ENCODE results near the gene HS6ST2.

Gene HS6ST2

GRCh38 chrX:132708529-132708928 lies 249.9 kb downstream of the HS6ST2 start:
- FAIRE-seq (no peak), DNase-seq (ENCODE audit: insufficient read length, low spot score) (no peak)
- no peak for TF ChIP-seq CTCF (IDR thresholded peaks at IDR 0.05; ENCODE audit: insufficient read depth, missing control alignments)

GRCh38 chrX:132704769-132705168 lies 253.7 kb downstream of the HS6ST2 start:
- DNase-seq (ENCODE audit: insufficient read length, low spot score), result no peak
- TF ChIP-seq CTCF (IDR thresholded peaks at IDR 0.05; ENCODE audit: insufficient read depth, missing control alignments), result no peak
- no peak for FAIRE-seq

DNA sequence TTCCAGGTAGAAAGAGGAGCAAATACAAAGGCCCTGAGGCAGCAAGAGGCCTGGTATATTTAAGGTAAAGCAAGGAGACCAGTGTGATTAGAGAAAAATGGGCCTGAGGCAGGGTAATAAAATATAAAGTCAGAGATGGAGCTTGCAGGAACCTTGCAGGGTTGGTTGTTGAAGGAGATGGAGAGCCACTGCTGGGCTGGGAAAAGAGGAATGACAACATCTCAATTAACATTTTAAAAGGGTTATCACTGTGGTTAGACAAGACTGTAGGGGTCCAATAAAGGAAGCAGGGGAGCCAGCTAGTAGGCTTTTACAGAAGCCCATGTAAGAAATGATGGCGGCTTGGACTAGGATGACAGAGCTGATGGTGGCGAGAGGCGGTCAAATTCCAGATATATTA lies 264.0 kb downstream of the HS6ST2 start:
- no peak for TF ChIP-seq CTCF (IDR thresholded peaks at IDR 0.05; ENCODE audit: insufficient read depth, missing control alignments)
- DNase-seq (ENCODE audit: insufficient read length, low spot score), result no peak
- no peak for FAIRE-seq

DNA sequence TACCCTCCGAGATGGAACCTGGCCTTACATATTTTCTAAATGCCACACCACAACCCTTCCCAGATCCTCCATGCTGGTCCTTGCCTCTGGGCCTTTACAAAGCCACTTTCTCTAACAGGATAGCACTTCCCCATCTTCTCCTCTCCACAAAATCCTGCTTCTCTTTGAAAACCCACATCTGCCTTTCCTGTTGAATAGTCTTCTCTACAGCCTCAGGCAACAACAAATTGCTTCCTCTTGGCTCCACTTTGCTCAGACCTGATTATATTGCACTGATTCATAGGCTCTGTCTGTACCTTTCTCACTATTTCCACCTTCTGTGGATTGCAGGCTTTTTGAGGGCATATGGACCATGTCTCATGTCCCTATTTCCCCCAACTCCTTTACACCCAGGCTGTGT lies 265.9 kb downstream of the HS6ST2 start:
- no peak for FAIRE-seq
- DNase-seq (ENCODE audit: insufficient read length, low spot score), result no peak

DNA sequence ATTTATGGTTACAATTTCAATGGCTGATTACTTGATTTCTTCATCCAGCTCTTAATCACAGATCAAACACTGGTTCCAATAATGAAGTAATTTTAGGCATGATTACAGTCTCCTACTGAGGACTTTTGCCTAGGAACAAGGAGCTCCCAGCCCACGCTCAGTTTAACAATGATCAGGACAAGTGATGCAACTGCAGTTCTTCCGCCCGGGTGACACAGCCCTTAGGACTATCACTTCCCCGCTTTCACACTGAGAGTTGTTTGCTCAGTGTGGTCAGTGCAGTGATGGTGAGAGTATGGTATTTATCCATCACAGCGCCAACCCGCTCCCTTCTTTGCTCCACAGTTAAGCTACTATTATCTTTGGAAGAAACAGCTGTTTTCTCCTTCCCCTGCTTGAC lies 266.4 kb downstream of the HS6ST2 start:
- no peak for DNase-seq (ENCODE audit: insufficient read length, low spot score)
- no peak for TF ChIP-seq CTCF (IDR thresholded peaks at IDR 0.05; ENCODE audit: insufficient read depth, missing control alignments)
- FAIRE-seq, result no peak

More for the DNA sequence above, 265.9 kb downstream of the HS6ST2 start:
- no peak for TF ChIP-seq CTCF (IDR thresholded peaks at IDR 0.05; ENCODE audit: insufficient read depth, missing control alignments)

GRCh38 chrX:132689612-132690563 lies 268.5 kb downstream of the HS6ST2 start:
- DNase-seq (ENCODE audit: insufficient read length, low spot score) (no peak), FAIRE-seq (no peak)
- TF ChIP-seq CTCF (IDR thresholded peaks at IDR 0.05; ENCODE audit: insufficient read depth, missing control alignments), result no peak

DNA sequence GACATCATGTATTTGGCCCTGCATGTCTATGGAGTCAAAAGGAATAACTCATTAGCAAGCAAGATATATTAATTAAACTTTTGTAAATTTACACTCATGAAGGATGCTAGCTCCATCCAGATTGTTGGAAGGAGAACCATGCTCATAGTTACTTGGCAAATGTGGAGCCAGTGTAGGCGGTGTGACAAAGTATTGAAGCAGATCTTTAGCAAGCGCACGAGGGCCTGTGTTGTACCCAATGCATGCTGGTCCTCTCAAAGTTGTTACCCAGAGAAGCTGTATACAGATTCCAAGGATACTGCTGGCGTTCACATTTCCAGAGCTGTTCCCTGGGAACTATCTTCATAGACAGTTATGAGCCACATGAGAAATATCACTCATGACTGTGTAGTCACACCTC lies 273.2 kb downstream of the HS6ST2 start:
- DNase-seq (ENCODE audit: insufficient read length, low spot score) (no peak), FAIRE-seq (no peak)
- no peak for TF ChIP-seq CTCF (IDR thresholded peaks at IDR 0.05; ENCODE audit: insufficient read depth, missing control alignments)
